Testis (tissue), 3 donors: ENCODE results near the gene AGAP1. TPM values are rescaled to one million over a fixed set of nuclear protein-coding genes. Genes with fewer than 3 reads are reported as not detected.

Source experiments
- DNase-seq: peaks from one replicate; pipeline ENCODE4 v3.0.0-alpha.2; 2019
- H3K27ac ChIP-seq, 2 donors: fragments of 200-600 bp; sonication (generic); one replicate each; pipeline ENCODE4 v1.5.1; 2019
- H3K27me3 ChIP-seq: fragments of 200-600 bp; sonication (generic); one replicate; pipeline ENCODE4 v1.5.1; 2019
- H3K36me3 ChIP-seq: fragments of 200-600 bp; sonication (generic); one replicate; pipeline ENCODE4 v1.5.1; 2017; ENCODE audit warnings: low read depth; ENCODE audit errors: missing control alignments
- H3K4me1 ChIP-seq: fragments of 200-600 bp; sonication (generic); one replicate; pipeline ENCODE4 v1.5.1; 2019
- H3K4me3 ChIP-seq, 2 donors: fragments of 200-600 bp; sonication (generic); one replicate each; pipeline ENCODE4 v1.5.1; 2017 to 2019
- H3K9me3 ChIP-seq: fragments of 200-600 bp; sonication (generic); one replicate; pipeline ENCODE4 v1.5.1; 2017
- CTCF ChIP-seq, 3 experiments: fragments of 450-650 bp in 2 of 3; fragments of 200-600 bp in 1 of 3; sonication (generic) in 1 of 3; IDR thresholded peaks; one replicate each; pipeline ENCODE4 v1.5.1; 2016 to 2019; ENCODE audit warnings: antibody characterized with exemption in 3 of 3, mild to moderate bottlenecking in 2 of 3, moderate library complexity in 1 of 3
- POLR2A ChIP-seq: fragments of 450-650 bp; IDR thresholded peaks from one replicate; pipeline ENCODE4 v1.6.1; 2017; ENCODE audit warnings: antibody characterized with exemption, mild to moderate bottlenecking, moderate library complexity
- WGBS, 2 donors: methylation state at CpG; one replicate each; pipeline ENCODE4 v1.1.5; 2018; 5-methylcytosine and 5-hydroxymethylcytosine counted together
- intact Hi-C: fragments of 100-400 bp; cut with DNase I; formaldehyde crosslinking; loops from one replicate; pipeline ENCODE4 v1.15.1; 2023; ENCODE audit warnings: low total_unique reads
- polyA plus RNA-seq: library from polyadenylated mRNA; stranded (reverse); fragments of 350-450 nt; fragmentation: Illumina TruSeq; extraction: RNeasy Lipid Tissue Mini Kit (QIAGEN cat#74804); gene quantifications from one replicate; pipeline ENCODE4 v1.2.3, GENCODE V29; 2014; ENCODE audit warnings: low read depth, low replicate concordance; ENCODE audit not compliant: insufficient read depth
- total RNA-seq, 2 donors: library from RNA; depleted of rRNA; stranded (reverse); fragments of >200 nt; gene quantifications; one replicate each; pipeline ENCODE4 v1.2.3, GENCODE V29; 2016

AGAP1 gene
- total and polyA plus RNA-seq, 3 donors from 2014 or later, result 21.4 to 45.5 (median 40.7) TPM

- H3K36me3 ChIP-seq, result no peaks in the 10 kb centered on the region
- H3K4me3 ChIP-seq, result no peak overlapping the region
- intact Hi-C loops, result no loop called here
- 93% methylated on average over 7 of the region's 7 CpGs for WGBS, 2 donors
- no peak overlapping the region for H3K27ac ChIP-seq
- H3K4me1 ChIP-seq, result no peaks in the 10 kb centered on the region
- H3K27me3 ChIP-seq, result no peaks in the 10 kb centered on the region
- no peak for DNase-seq
- H3K9me3 ChIP-seq, result no peaks in the 10 kb centered on the region
- TF ChIP-seq CTCF (IDR thresholded peaks at IDR 0.05) (no peak), POLR2A (no peak)
Measured at GRCh38 chr2:235855011-235855410, 361.2 kb downstream of the AGAP1 start.

- intact Hi-C loops, result no loop called here
- TF ChIP-seq POLR2A (no peak), CTCF (IDR thresholded peaks at IDR 0.05) (no peak)
- no peaks in the 10 kb centered on the region for H3K36me3 ChIP-seq
- DNase-seq, result no peak
- H3K4me3 ChIP-seq, result no peak overlapping the region
- H3K9me3 ChIP-seq, result no peaks in the 10 kb centered on the region
- no peaks in the 10 kb centered on the region for H3K27me3 ChIP-seq
- 95 to 96% methylated on average over 9 to 11 of the region's 11 CpGs for WGBS, 2 donors
- H3K27ac ChIP-seq, result no peak overlapping the region
- no peaks in the 10 kb centered on the region for H3K4me1 ChIP-seq
Measured at GRCh38 chr2:235856151-235856854, 362.5 kb downstream of the AGAP1 start.

DNA sequence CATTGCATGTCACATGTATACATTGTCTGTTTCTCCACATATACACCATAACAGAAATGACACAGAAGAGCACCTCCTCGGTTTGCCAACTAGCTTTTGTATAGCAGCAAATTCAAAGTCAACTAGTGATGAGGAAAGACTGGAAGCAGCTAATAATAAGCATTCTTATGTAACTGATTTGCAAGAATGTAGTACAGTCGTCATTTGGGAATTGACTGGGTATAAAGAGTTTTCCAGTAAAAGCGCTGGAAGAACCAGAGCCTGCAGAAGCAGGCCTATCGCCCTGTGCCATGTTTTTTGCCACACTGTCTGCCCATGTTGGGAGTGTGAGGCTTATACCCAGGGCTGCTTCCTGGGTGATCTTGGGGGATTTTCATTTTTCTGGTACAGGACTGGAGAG lies 363.8 kb downstream of the AGAP1 start:
- intact Hi-C loops, result no loop called here
- 79 to 88% methylated on average over 4 of the region's 4 CpGs for WGBS, 2 donors
- no peak overlapping the region for H3K27ac ChIP-seq
- no peak overlapping the region for H3K4me3 ChIP-seq
- no peaks in the 10 kb centered on the region for H3K9me3 ChIP-seq
- H3K36me3 ChIP-seq, result no peaks in the 10 kb centered on the region
- DNase-seq, result no peak
- no peaks in the 10 kb centered on the region for H3K27me3 ChIP-seq
- TF ChIP-seq POLR2A (no peak), CTCF (IDR thresholded peaks at IDR 0.05) (no peak)
- no peaks in the 10 kb centered on the region for H3K4me1 ChIP-seq

GRCh38 chr2:235858881-235859280 lies 365.0 kb downstream of the AGAP1 start:
- Histone ChIP-seq H3K36me3 (no peaks in the 10 kb centered on the region), H3K27me3 (no peaks in the 10 kb centered on the region), H3K4me1 (no peaks in the 10 kb centered on the region), H3K27ac (no peak overlapping the region), H3K4me3 (no peak overlapping the region), H3K9me3 (no peaks in the 10 kb centered on the region)
- intact Hi-C loops, result no loop called here
- 72 to 79% methylated on average over 5 of the region's 5 CpGs for WGBS, 2 donors
- no peak for DNase-seq
- TF ChIP-seq CTCF (IDR thresholded peaks at IDR 0.05) (no peak), POLR2A (no peak)

- Histone ChIP-seq H3K9me3 (no peaks in the 10 kb centered on the region), H3K27ac (peak overlapping the region in 1 of 2 donors; percentile 12), H3K27me3 (no peaks in the 10 kb centered on the region), H3K4me1 (no peaks in the 10 kb centered on the region), H3K36me3 (no peaks in the 10 kb centered on the region), H3K4me3 (no peak overlapping the region)
- TF ChIP-seq POLR2A (no peak), CTCF (IDR thresholded peaks at IDR 0.05) (no peak)
- WGBS, 2 donors, result 41 to 48% methylated on average over 8 of the region's 8 CpGs
- intact Hi-C loops, result no loop called here
- peak; percentile 43 for DNase-seq
Measured at GRCh38 chr2:235859651-235860050, 365.8 kb downstream of the AGAP1 start.
